ENCODE measurements around the gene PLEKHA7. TPM values are rescaled to one million over a fixed set of nuclear protein-coding genes. Genes with fewer than 3 reads are reported as not detected.

PLEKHA7 gene
- polyA plus RNA-seq, 1 of the 3 experiments (the other 2 are of a cell fraction): 0.12 TPM

- Histone ChIP-seq H3K27ac (ENCODE audit: low read depth in 2 of 2, low read length in 1 of 2) (no peak overlapping the region), H3K9me2 (no peaks in the 10 kb centered on the region), H2AFZ (ENCODE audit: low read depth) (no peak overlapping the region), H4K20me1 (ENCODE audit: insufficient read depth) (no peaks in the 10 kb centered on the region), H3K9me3 (no peaks in the 10 kb centered on the region), H3K4me3 (ENCODE audit: low read depth in 2 of 2, low read length in 1 of 2) (no peak overlapping the region), H3K27me3 (ENCODE audit: insufficient read depth) (no peaks in the 10 kb centered on the region), H3K4me2 (no peak overlapping the region), H3F3A (replicated peaks; ENCODE audit: insufficient read depth) (no peaks in the 10 kb centered on the region), H3K79me2 (ENCODE audit: insufficient read depth) (no peaks in the 10 kb centered on the region), H3K4me1 (ENCODE audit: control insufficient read depth in 1 of 2, insufficient read depth in 2 of 2, low read depth in 1 of 2, low read length in 1 of 2) (peaks cover 4 to 8% of the 10 kb centered on the region in 2 experiments; a peak in 1 of 4 replicates), H3K36me3 (replicated peaks in 1 of 2; ENCODE audit: control insufficient read depth in 1 of 2, insufficient read depth in 2 of 2, low read length in 1 of 2) (no peaks in the 10 kb centered on the region), H3K9ac (no peak overlapping the region)
- TF ChIP-seq SIN3A (IDR thresholded peaks at IDR 0.05; ENCODE audit: borderline replicate concordance, low read depth, low read length) (no peak), RXRA (IDR thresholded peaks at IDR 0.05; ENCODE audit: borderline replicate concordance, low read depth) (no peak), EZH2phosphoT487 (IDR thresholded peaks at IDR 0.05; ENCODE audit: borderline replicate concordance, low read depth) (no peak), IRF3 (IDR thresholded peaks at IDR 0.05; ENCODE audit: low read depth, low read length) (no peak), ELF1 (IDR thresholded peaks at IDR 0.05) (no peak), PBX3 (IDR thresholded peaks at IDR 0.05) (no peak)
- ChIA-PET CTCF (interaction anchor here (0.6 to 1.6 kb wide), 5 partner anchors 26 to 921 kb away, joined by 3 to 6 read pairs (median 4); no protein-coding TSS in a partner anchor), POLR2A (no interaction called here)
- no peak for DNase-seq
- WGBS (ENCODE audit: low lambda C conversion rate): 21% methylated on average over 4 of the region's 7 CpGs
Observed at GRCh38 chr11:16814410-16815046, 199.7 kb downstream of the PLEKHA7 start.

- no peaks in the 10 kb centered on the region for H3K9me3 ChIP-seq
- H3K9me2 ChIP-seq: no peaks in the 10 kb centered on the region
- CTCF ChIA-PET: interaction anchor here (1.1 to 2.7 kb wide), 3 partner anchors 25 to 134 kb away, joined by 5 to 10 read pairs (median 5); no protein-coding TSS in a partner anchor
- no peak overlapping the region for H3K4me2 ChIP-seq
- peaks cover 4 to 8% of the 10 kb centered on the region in 2 experiments; a peak in 1 of 4 replicates for H3K4me1 ChIP-seq (ENCODE audit: control insufficient read depth in 1 of 2, insufficient read depth in 2 of 2, low read depth in 1 of 2, low read length in 1 of 2)
- H3K27ac ChIP-seq (ENCODE audit: low read depth in 2 of 2, low read length in 1 of 2): no peak overlapping the region
- H4K20me1 ChIP-seq (ENCODE audit: insufficient read depth): no peaks in the 10 kb centered on the region
- no peak overlapping the region for H3K9ac ChIP-seq
- no peaks in the 10 kb centered on the region for H3K36me3 ChIP-seq (replicated peaks in 1 of 2; ENCODE audit: control insufficient read depth in 1 of 2, insufficient read depth in 2 of 2, low read length in 1 of 2)
- no peaks in the 10 kb centered on the region for H3K27me3 ChIP-seq (ENCODE audit: insufficient read depth)
- H2AFZ ChIP-seq (ENCODE audit: low read depth): no peak overlapping the region
- POLR2A ChIA-PET: no interaction called here
- WGBS (ENCODE audit: low lambda C conversion rate): 64% methylated on average over 5 of the region's 5 CpGs
- no peak for TF ChIP-seq EP300 (IDR thresholded peaks at IDR 0.05; ENCODE audit: borderline replicate concordance in 1 of 2, low read depth in 1 of 2, low read length in 1 of 2)
- TF ChIP-seq GABPA (IDR thresholded peaks at IDR 0.05; ENCODE audit: low read depth): no peak
- no peak for TF ChIP-seq ZBTB33 (IDR thresholded peaks at IDR 0.05; ENCODE audit: borderline replicate concordance, low read depth)
- TF ChIP-seq FOSL2 (IDR thresholded peaks at IDR 0.05; ENCODE audit: borderline replicate concordance, low read depth): no peak
- TF ChIP-seq NFIC (IDR thresholded peaks at IDR 0.05; ENCODE audit: borderline replicate concordance): no peak
- TF ChIP-seq FOXM1 (IDR thresholded peaks at IDR 0.05; ENCODE audit: low read depth): no peak
- TF ChIP-seq CHD2 (IDR thresholded peaks at IDR 0.05; ENCODE audit: low read length, partially characterized antibody): no peak
- no peak for TF ChIP-seq PBX3 (IDR thresholded peaks at IDR 0.05)
- TF ChIP-seq MXI1 (IDR thresholded peaks at IDR 0.05; ENCODE audit: low read depth, low read length): no peak
- H3F3A ChIP-seq (replicated peaks; ENCODE audit: insufficient read depth): no peaks in the 10 kb centered on the region
- no peak overlapping the region for H3K4me3 ChIP-seq (ENCODE audit: low read depth in 2 of 2, low read length in 1 of 2)
- no peak for DNase-seq
- no peaks in the 10 kb centered on the region for H3K79me2 ChIP-seq (ENCODE audit: insufficient read depth)
Observed at GRCh38 chr11:16813126-16813525, 201.1 kb downstream of the PLEKHA7 start.
